H1 (cell line): ENCODE measurements around the gene DIPK1A. TPM values are rescaled to one million over a fixed set of nuclear protein-coding genes. Genes with fewer than 3 reads are reported as not detected.

Experiments
- CTCF ChIA-PET: fragments of 300-600 bp; sonication (Branson Sonifier 250); formaldehyde crosslinking; loops from one replicate; lab custom pipeline; 2021; ENCODE audit not compliant: partially characterized antibody; lab: Charles Lee
- POLR2A ChIA-PET: fragments of 300-600 bp; sonication (Branson Sonifier 250); formaldehyde crosslinking; loops from one replicate; lab custom pipeline; 2021; ENCODE audit warnings: inconsistent platforms; ENCODE audit not compliant: partially characterized antibody; lab: Charles Lee
- DNase-seq, 2 experiments: peaks; one replicate each; pipeline versions ENCODE4 v3.0.0 to v3.0.0-alpha.2; 2010 to 2022; ENCODE audit warnings: low spot score in 2 of 2, low read depth in 1 of 2, mixed read lengths in 1 of 2
- FAIRE-seq: peaks from 2 replicates; lab custom pipeline; 2011; peaks lifted over from hg19 to GRCh38; lab: Jason Lieb, UNC
- H2AFZ ChIP-seq: 2 replicates; pipeline ENCODE4 v1.8.1; 2012; ENCODE audit warnings: low read length, inconsistent platforms
- H2AK5ac ChIP-seq: 2 replicates; pipeline ENCODE4 v1.6.1; 2013; ENCODE audit warnings: low read depth, low read length
- H2BK120ac ChIP-seq: replicated peaks from 2 replicates; pipeline ENCODE3; 2013; ENCODE audit warnings: low read depth, low read length, inconsistent platforms
- H2BK12ac ChIP-seq: 2 replicates; pipeline ENCODE4 v1.6.1; 2013; ENCODE audit warnings: low read depth, low read length
- H2BK15ac ChIP-seq: 2 replicates; pipeline ENCODE4 v1.6.1; 2013; ENCODE audit warnings: low read length
- H2BK20ac ChIP-seq: 2 replicates; pipeline ENCODE4 v1.6.1; 2013; ENCODE audit warnings: low read length
- H2BK5ac ChIP-seq: 2 replicates; pipeline ENCODE4 v1.6.1; 2013; ENCODE audit warnings: low read depth, low read length
- H3K14ac ChIP-seq: 2 replicates; pipeline ENCODE4 v1.6.1; 2013; ENCODE audit warnings: inconsistent platforms; ENCODE audit not compliant: insufficient read length
- H3K18ac ChIP-seq: 2 replicates; pipeline ENCODE4 v1.6.1; 2013; ENCODE audit warnings: low read length; ENCODE audit errors: extremely low read depth
- H3K23ac ChIP-seq: 2 replicates; pipeline ENCODE4 v1.6.1; 2013; ENCODE audit warnings: inconsistent platforms; ENCODE audit not compliant: insufficient read length
- H3K23me2 ChIP-seq: 2 replicates; pipeline ENCODE4 v1.6.1; 2013; ENCODE audit warnings: low read depth, low read length
- H3K27ac ChIP-seq: 2 replicates; pipeline ENCODE4 v1.6.1; 2011; ENCODE audit warnings: low read depth, low read length, inconsistent platforms
- H3K27me3 ChIP-seq, 4 experiments: replicated peaks in 1 of 4; 1 replicate in 1 of 4; 2 replicates in 3 of 4; pipeline versions ENCODE4 v1.6.1 to v1.8.1; 2011 to 2013; ENCODE audit warnings: low read length in 3 of 4, mild to moderate bottlenecking in 3 of 4, inconsistent platforms in 2 of 4, mixed read lengths in 2 of 4, moderate library complexity in 1 of 4; ENCODE audit not compliant: control insufficient read depth in 3 of 4, insufficient read depth in 3 of 4; ENCODE audit errors: extremely low read depth in 1 of 4
- H3K36me3 ChIP-seq, 4 experiments: 2 replicates each; pipeline versions ENCODE4 v1.6.1 to v1.8.1; 2011 to 2013; ENCODE audit warnings: mild to moderate bottlenecking in 4 of 4, low read length in 3 of 4, moderate library complexity in 2 of 4, control low read depth in 1 of 4, inconsistent platforms in 1 of 4; ENCODE audit not compliant: insufficient read depth in 4 of 4, control insufficient read depth in 2 of 4
- H3K4ac ChIP-seq: replicated peaks from 2 replicates; pipeline ENCODE3; 2013; ENCODE audit warnings: low read length, low read depth, mixed read lengths, inconsistent platforms; ENCODE audit not compliant: insufficient read length
- H3K4me1 ChIP-seq, 4 experiments: replicated peaks in 1 of 4; 1 replicate in 1 of 4; 2 replicates in 3 of 4; pipeline versions ENCODE4 v1.6.1 to v1.8.1; 2011 to 2013; ENCODE audit warnings: low read length in 3 of 4, inconsistent platforms in 2 of 4, mixed read lengths in 1 of 4; ENCODE audit not compliant: insufficient read depth in 4 of 4, control insufficient read depth in 3 of 4
- H3K4me2 ChIP-seq, 2 experiments: 2 replicates each; pipeline versions ENCODE4 v1.6.1 to v1.8.1; 2011 to 2013; ENCODE audit warnings: low read depth in 2 of 2, low read length in 2 of 2, control low read depth in 1 of 2, inconsistent platforms in 1 of 2, mild to moderate bottlenecking in 1 of 2; ENCODE audit not compliant: insufficient read depth in 1 of 2
- H3K4me3 ChIP-seq, 4 experiments: fragments of 200-600, 300-600 bp in 1 of 4; sonication (generic), shearing (Covaris generic), sonication (Bioruptor Twin) in 1 of 4; 2 replicates each; pipeline versions ENCODE4 v1.5.1 to v1.8.1; 2011 to 2016; ENCODE audit warnings: low read length in 4 of 4, low read depth in 3 of 4, control low read depth in 2 of 4, inconsistent platforms in 2 of 4, mild to moderate bottlenecking in 2 of 4, mixed read lengths in 1 of 4, moderate library complexity in 1 of 4; ENCODE audit not compliant: insufficient read depth in 2 of 4; ENCODE audit errors: extremely low read depth in 1 of 4
- H3K56ac ChIP-seq: replicated peaks from 2 replicates; pipeline ENCODE3; 2013; ENCODE audit warnings: low read depth, mild to moderate bottlenecking, mixed read lengths, low read length, inconsistent platforms; ENCODE audit not compliant: insufficient read length
- H3K79me1 ChIP-seq: 2 replicates; pipeline ENCODE4 v1.6.1; 2013; ENCODE audit warnings: low read depth, low read length, control low read depth
- H3K79me2 ChIP-seq, 2 experiments: 2 replicates each; pipeline versions ENCODE4 v1.6.1 to v1.8.1; 2012 to 2013; ENCODE audit warnings: low read length in 2 of 2, mild to moderate bottlenecking in 2 of 2, inconsistent platforms in 1 of 2; ENCODE audit not compliant: insufficient read depth in 2 of 2, control insufficient read depth in 1 of 2
- H3K9ac ChIP-seq, 4 experiments: replicated peaks in 1 of 4; 1 replicate in 1 of 4; 2 replicates in 3 of 4; pipeline versions ENCODE4 v1.6.1 to v1.8.1; 2011 to 2013; ENCODE audit warnings: low read depth in 3 of 4, low read length in 3 of 4, control low read depth in 2 of 4, mild to moderate bottlenecking in 2 of 4, moderate library complexity in 2 of 4, inconsistent platforms in 1 of 4; ENCODE audit errors: extremely low read depth in 1 of 4
- H3K9me3 ChIP-seq, 2 experiments: 2 replicates each; pipeline versions ENCODE4 v1.6.1 to v1.8.1; 2012 to 2013; ENCODE audit warnings: mild to moderate bottlenecking in 2 of 2, moderate library complexity in 2 of 2, control low read depth in 1 of 2, inconsistent platforms in 1 of 2, low read depth in 1 of 2, low read length in 1 of 2, mixed read lengths in 1 of 2; ENCODE audit not compliant: insufficient read depth in 2 of 2
- H4K20me1 ChIP-seq, 2 experiments: replicated peaks in 1 of 2; 2 replicates each; pipeline versions ENCODE3 to v1.8.1; 2011 to 2013; ENCODE audit warnings: inconsistent platforms in 2 of 2, low read length in 2 of 2, mild to moderate bottlenecking in 1 of 2; ENCODE audit not compliant: insufficient read depth in 2 of 2, control insufficient read depth in 1 of 2
- H4K5ac ChIP-seq: 2 replicates; pipeline ENCODE4 v1.6.1; 2013; ENCODE audit warnings: low read length, low read depth, mixed read lengths, inconsistent platforms; ENCODE audit not compliant: insufficient read length
- H4K8ac ChIP-seq: 2 replicates; pipeline ENCODE4 v1.8.0; 2013; ENCODE audit warnings: mild to moderate bottlenecking, moderate library complexity, low read length, inconsistent platforms; ENCODE audit not compliant: insufficient read depth; ENCODE audit errors: extremely low read depth
- H4K91ac ChIP-seq: replicated peaks from 2 replicates; pipeline ENCODE3; 2013; ENCODE audit warnings: low read length, mixed read lengths, inconsistent platforms; ENCODE audit not compliant: insufficient read length
- GABPA ChIP-seq: IDR thresholded peaks from 2 replicates; pipeline ENCODE4 v1.6.1; 2011; ENCODE audit warnings: mild to moderate bottlenecking, low read length, moderate library complexity, borderline replicate concordance; ENCODE audit not compliant: insufficient read depth
- KDM4A ChIP-seq: IDR thresholded peaks from one replicate; pipeline ENCODE4 v1.7.1; 2012; ENCODE audit warnings: low read depth, mild to moderate bottlenecking, moderate library complexity, low read length, inconsistent platforms; ENCODE audit not compliant: severe bottlenecking
- NRF1 ChIP-seq: IDR thresholded peaks from 2 replicates; pipeline ENCODE4 v1.6.1; 2011; ENCODE audit warnings: mild to moderate bottlenecking, low read depth, low read length, improper control_type of control experiment
- POLR2A ChIP-seq, 2 experiments: IDR thresholded peaks; 1 replicate in 1 of 2; 2 replicates in 1 of 2; pipeline ENCODE4 v1.6.1; 2011; ENCODE audit warnings: low read depth in 2 of 2, low read length in 2 of 2, mild to moderate bottlenecking in 2 of 2; ENCODE audit errors: control extremely low read depth in 1 of 2
- POLR2AphosphoS5 ChIP-seq: IDR thresholded peaks from 2 replicates; pipeline ENCODE4 v1.6.1; 2011; ENCODE audit warnings: low read depth, low read length
- SP4 ChIP-seq: IDR thresholded peaks from 2 replicates; pipeline ENCODE4 v1.6.1; 2012; ENCODE audit warnings: low read length, inconsistent platforms
- TAF1 ChIP-seq: IDR thresholded peaks from 2 replicates; pipeline ENCODE4 v1.6.1; 2011; ENCODE audit warnings: mild to moderate bottlenecking, low read depth, low read length
- WGBS, 2 experiments: shearing (Covaris generic) in 1 of 2; methylation state at CpG; one replicate each; pipeline versions ENCODE4 v1.1.6 to v1.1.7; 2013 to 2015; ENCODE audit warnings: low lambda C conversion rate in 2 of 2, mixed read lengths in 2 of 2, inconsistent platforms in 1 of 2, low coverage in 1 of 2, missing lambda C conversion rate in 1 of 2; ENCODE audit not compliant: insufficient replicate concordance in 2 of 2, insufficient coverage in 1 of 2, insufficient read length in 1 of 2; ENCODE audit errors: extremely low coverage in 1 of 2, missing lambda C conversion rate in 1 of 2; 5-methylcytosine and 5-hydroxymethylcytosine counted together
- polyA plus RNA-seq, 7 experiments: library from polyadenylated mRNA; depleted of rRNA in 3 of 7; stranded (reverse) in 5 of 7; unstranded in 2 of 7; fragments of >200 nt in 5 of 7; fragments of 200-250 nt in 2 of 7; gene quantifications; 1 replicate in 5 of 7; 2 replicates in 1 of 7; 4 replicates in 1 of 7; pipeline versions ENCODE4 v1.2.1 to v1.2.3, GENCODE V29; 2011 to 2013; ENCODE audit warnings: missing spikeins in 2 of 7, mixed read lengths in 2 of 7
- total RNA-seq: library from RNA; stranded (reverse); fragmentation: NEBNext Ultra II Directional; extraction: Animal tissue kit (Norgen Biotek cat#: 25700); gene quantifications from 2 replicates; pipeline ENCODE4 v1.2.1, GENCODE V29; 2021
- TF ChIP-seq, protein P1 (sequence below): IDR thresholded peaks from 2 replicates; pipeline ENCODE4 v1.6.1; 2012; ENCODE audit warnings: inconsistent platforms

Gene DIPK1A
- total and polyA plus RNA-seq, 2 of the 8 experiments (the other 6 are each of a cell fraction or from before 2014, with no cell fraction given), result 2.5 to 5.0 TPM

DNA sequence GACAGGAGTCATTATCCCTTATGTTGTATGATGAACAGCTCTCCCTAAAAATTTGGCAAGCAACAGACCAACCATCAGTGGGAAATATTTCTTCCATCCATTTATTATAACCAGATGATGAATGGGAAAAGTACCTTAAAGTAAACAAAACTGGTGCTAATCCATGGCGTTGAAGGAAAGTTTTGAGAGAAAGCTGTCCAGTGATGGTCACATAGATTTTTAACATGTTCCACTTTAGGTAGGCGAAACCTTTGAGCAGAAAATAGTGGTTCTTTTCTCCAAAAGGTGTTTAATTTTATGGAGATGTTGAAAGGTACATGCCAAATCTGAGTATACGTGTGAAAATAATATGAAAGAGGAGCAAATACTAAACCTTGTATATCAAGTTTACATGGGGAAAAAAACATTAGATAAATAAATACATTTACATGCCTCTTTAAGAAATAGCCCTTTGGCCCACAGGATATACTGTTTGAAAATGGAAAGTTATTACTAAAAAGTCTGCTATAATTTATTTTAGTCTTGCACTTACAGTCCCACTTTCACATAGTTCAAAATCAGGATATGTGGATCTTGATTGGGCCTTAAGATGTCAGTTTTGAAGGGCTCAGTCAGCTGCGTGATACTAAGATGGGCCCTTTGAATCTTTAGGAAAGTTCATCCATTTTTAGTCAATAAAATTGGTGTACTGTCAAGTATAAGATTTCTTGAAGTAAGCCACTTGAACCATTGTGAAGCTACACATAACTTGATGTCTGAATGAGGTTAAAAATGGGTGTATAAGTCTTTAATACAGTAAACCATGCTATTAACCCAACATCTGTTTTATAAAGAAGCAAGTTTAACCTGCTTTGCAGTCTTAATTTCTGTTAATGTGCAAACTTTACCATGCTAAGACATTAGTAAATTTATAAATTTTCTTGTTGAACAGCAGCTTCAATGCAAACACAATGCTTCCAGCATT lies 118.9 kb downstream of the DIPK1A start:
- TF ChIP-seq, protein P1, sequence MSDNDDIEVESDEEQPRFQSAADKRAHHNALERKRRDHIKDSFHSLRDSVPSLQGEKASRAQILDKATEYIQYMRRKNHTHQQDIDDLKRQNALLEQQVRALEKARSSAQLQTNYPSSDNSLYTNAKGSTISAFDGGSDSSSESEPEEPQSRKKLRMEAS, result no peak
- peak; percentile 1 to 74 for TF ChIP-seq POLR2A (IDR thresholded peaks at IDR 0.05; ENCODE audit: control extremely low read depth in 1 of 2, low read depth in 2 of 2, low read length in 2 of 2)
- TF ChIP-seq GABPA, result no peak
- TF ChIP-seq TAF1, result no peak
- no peak for TF ChIP-seq SP4
- TF ChIP-seq POLR2AphosphoS5, result peak; percentile 19; the same call in 1 of the 2 replicates
- TF ChIP-seq NRF1, result no peak
- no peak for TF ChIP-seq KDM4A
- no peak overlapping the region for H3K9ac ChIP-seq
- H4K5ac ChIP-seq, result no peak overlapping the region
- no peak overlapping the region for H3K18ac ChIP-seq
- H4K20me1 ChIP-seq, result peaks cover 16 to 17% of the 10 kb centered on the region in 2 experiments
- H3K79me1 ChIP-seq, result no peaks in the 10 kb centered on the region; the same call in 1 of the 2 replicates
- H2AFZ ChIP-seq, result no peak overlapping the region
- H3K56ac ChIP-seq, result no peak overlapping the region
- H3K4ac ChIP-seq, result no peak overlapping the region
- H3K23me2 ChIP-seq, result no peaks in the 10 kb centered on the region
- H3K36me3 ChIP-seq, result peaks cover 26 to 69% (median 57%) of the 10 kb centered on the region in 4 experiments
- H3K27ac ChIP-seq, result no peak overlapping the region
- H2BK15ac ChIP-seq, result no peak overlapping the region
- POLR2A ChIA-PET, result interaction anchor here (0.6 to 4.9 kb wide), 15 partner anchors 8 to 304 kb away, joined by 3 to 72 read pairs (median 3); partner anchors contain the start of gene RPL5
- H3K4me2 ChIP-seq, result no peak overlapping the region
- FAIRE-seq (no peak), DNase-seq (no peak)
- no peak overlapping the region for H3K14ac ChIP-seq
- H3K27me3 ChIP-seq, result no peaks in the 10 kb centered on the region
- no peak overlapping the region for H2BK20ac ChIP-seq
- H2BK5ac ChIP-seq, result no peak overlapping the region
- CTCF ChIA-PET, result interaction anchor here (1.4 to 1.6 kb wide), 3 partner anchors 11 to 152 kb away, joined by 4 to 8 read pairs (median 7); partner anchors contain the start of gene RPL5
- no peak overlapping the region for H2BK12ac ChIP-seq
- no peaks in the 10 kb centered on the region for H3K4me1 ChIP-seq
- H2AK5ac ChIP-seq, result no peak overlapping the region
- 89% methylated on average over 4 of the region's 4 CpGs; no CpG with 5 or more reads in 1 of the 2 experiments for WGBS, 2 experiments
- H4K8ac ChIP-seq, result no peak overlapping the region
- no peak overlapping the region for H3K4me3 ChIP-seq
- H3K79me2 ChIP-seq, result peaks cover 5 to 29% of the 10 kb centered on the region in 2 experiments
- no peak overlapping the region for H3K23ac ChIP-seq
- H4K91ac ChIP-seq, result no peak overlapping the region
- no peaks in the 10 kb centered on the region for H3K9me3 ChIP-seq
- no peak overlapping the region for H2BK120ac ChIP-seq
